Activated CD8-positive, alpha-beta memory T cell treated with anti-CD3 and anti-CD28 coated beads, Interleukin-2, amount 50 U/mL, for 1 hour (primary cell): ENCODE results near the gene SLC5A2.
"Not testable (repeated sequence)": the region's sequence is repeated elsewhere in the genome, so short reads cannot be mapped to it uniquely, and the experiment has no call there.

Experiments used
- DNase-seq: peaks from one replicate; pipeline ENCODE4 v3.0.0-alpha.2; 2020; ENCODE audit errors: extremely low read depth

Gene SLC5A2

DNA sequence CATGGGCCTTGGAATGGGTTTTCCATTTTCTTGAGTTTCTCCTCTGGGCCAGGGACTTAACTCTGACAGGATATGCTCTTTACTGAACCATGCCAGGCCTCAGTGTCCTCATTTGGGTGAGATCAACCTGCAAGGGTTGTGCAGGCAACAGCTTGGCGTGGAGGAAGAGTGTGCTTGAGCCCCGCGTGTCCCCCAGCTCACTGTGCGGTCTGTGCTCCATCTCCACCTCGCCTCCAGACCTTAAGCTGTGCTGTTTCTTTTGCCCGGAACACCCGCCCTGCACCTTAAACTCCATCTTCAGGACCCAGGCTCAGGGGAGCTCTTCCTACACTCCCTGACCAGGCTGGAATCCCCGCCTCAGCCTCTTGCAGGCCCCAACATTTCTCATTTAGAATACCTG lies 15.6 kb downstream of the SLC5A2 start:
- no peak for DNase-seq

DNA sequence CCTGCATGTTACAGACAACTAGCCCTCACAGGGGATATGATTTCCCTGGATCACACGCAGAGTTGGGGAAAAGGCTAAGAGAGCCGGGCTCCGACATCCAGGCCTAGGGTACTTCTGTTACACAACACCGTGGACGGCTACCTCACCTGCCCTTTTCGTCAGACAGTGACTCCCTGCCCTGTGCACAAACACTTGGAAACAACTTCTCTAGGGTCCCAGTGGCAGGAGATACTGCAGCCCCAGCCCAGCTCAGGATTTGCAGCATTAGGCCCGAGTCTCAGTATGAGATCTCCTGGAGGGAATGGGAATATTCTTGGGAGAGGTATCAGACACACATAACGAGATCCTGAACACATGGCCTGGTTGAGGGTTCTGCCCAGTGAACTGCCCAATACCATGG lies 17.0 kb downstream of the SLC5A2 start:
- DNase-seq = no peak

DNA sequence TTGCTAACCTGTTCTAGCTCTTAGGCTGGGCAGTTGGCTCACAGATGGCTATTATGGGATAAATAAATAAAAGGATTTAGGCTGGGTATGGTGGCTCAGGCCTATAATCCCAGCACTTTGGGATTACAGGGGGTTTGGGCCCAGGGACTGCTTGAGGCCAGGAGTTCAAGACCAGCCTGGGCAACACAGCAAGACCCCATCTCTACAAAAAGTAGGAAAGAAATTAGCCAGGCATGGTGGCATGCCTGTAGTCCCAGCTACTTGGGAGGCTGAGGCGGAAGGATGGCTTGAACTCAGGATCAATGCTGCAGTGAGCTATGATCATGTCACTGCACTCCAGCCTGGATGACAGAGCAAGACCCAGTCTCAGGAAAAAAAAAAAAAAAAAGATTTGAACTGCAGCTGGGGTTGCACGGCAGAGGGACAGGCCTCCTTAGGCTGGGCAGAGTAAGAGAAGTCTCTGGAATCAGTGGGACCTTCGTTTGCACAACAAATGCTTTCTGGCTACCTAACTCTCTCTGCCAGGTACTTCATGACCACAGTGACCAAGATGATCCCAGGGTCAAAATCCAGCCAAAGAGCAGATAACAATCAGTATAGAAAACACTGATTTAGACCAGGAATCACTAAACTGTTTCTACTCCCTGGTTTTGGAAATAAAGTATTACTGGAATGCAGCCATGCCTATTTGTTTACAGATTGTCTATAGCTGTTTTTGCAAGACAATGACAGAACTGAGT lies 18.5 kb downstream of the SLC5A2 start:
- no peak for DNase-seq

- DNase-seq = no peak
Measured at GRCh38 chr16:31501966-31502348, 19.0 kb downstream of the SLC5A2 start.

GRCh38 chr16:31502981-31503380 lies 20.1 kb downstream of the SLC5A2 start:
- DNase-seq = no peak

DNA sequence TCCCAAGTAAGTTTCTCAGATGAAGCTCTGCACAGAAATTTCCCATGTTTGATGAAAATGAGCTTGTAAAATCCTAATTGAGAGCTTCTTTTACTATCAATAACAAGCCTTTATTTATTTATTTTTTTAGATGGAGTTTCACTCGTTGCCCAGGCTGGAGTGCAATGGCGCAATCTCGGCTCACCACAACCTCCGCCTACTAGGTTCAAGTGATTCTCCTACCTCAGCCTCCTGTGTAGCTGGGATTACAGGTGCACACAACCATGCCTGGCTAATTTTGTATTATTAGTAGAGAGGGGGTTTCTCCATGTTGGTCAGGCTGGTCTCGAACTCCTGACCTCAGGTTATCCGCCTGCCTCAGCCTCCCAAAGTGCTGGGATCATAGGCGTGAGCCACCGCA lies 20.6 kb downstream of the SLC5A2 start:
- not testable (repeated sequence) for DNase-seq

GRCh38 chr16:31504159-31504558 lies 21.2 kb downstream of the SLC5A2 start:
- DNase-seq = no peak

GRCh38 chr16:31505483-31505882 lies 22.6 kb downstream of the SLC5A2 start:
- DNase-seq = no peak

DNA sequence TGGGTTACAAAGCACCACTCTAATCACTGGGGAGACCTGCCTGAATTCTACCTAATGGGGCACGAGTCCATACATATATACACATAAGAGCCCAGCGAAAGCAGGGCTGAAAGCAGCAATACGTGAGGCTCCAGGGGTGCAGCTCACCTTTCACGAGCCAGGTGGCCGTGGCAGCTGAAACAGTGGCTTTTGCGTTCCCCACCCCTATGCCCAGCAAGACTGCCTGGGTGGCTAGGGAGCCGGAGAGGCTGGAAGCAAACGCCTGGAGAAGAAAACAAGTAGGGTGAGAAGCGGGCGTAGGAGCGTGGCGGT lies 24.6 kb downstream of the SLC5A2 start:
- no peak for DNase-seq

- peak; percentile 52 for DNase-seq
Measured at GRCh38 chr16:31507929-31508705, 25.2 kb downstream of the SLC5A2 start, which contains the start of gene RUSF1. RUSF1 (minus strand) TSS chr16:31508391; CDS start chr16:31508373, 18 bp downstream.

- no peak for DNase-seq
Measured at GRCh38 chr16:31508706-31509195, 25.8 kb downstream of the SLC5A2 start.

GRCh38 chr16:31513126-31513525 lies 30.2 kb downstream of the SLC5A2 start:
- no peak for DNase-seq

GRCh38 chr16:31513884-31514283 lies 31.0 kb downstream of the SLC5A2 start:
- no peak for DNase-seq

DNA sequence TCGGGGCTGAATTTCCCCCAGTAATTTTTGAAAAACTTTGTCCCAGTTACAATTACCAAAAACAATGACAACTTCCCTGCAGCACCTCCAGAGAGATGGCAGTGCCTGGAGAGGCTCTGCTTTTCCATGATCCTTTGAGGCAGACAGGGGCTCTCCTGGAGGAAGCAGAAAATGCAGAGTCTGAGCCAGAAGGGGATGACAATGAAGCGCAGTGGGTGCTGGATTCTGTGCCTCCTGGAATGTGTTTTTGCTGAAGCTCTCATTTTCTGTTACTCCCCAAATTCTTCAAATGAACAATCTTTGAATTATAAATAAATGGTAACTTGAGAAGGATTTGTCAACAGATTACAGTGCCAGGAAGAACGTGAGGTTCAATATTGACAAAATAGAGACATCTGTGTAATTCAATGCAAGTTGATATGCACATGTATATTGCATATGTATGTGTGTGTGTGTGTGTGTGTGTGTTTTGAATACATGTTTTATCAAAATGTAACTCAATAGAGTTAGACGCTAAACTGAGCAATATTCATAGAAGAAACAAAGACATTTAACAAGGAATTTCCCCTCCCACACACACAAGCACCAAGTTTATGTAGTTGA lies 35.0 kb downstream of the SLC5A2 start:
- no peak for DNase-seq

DNA sequence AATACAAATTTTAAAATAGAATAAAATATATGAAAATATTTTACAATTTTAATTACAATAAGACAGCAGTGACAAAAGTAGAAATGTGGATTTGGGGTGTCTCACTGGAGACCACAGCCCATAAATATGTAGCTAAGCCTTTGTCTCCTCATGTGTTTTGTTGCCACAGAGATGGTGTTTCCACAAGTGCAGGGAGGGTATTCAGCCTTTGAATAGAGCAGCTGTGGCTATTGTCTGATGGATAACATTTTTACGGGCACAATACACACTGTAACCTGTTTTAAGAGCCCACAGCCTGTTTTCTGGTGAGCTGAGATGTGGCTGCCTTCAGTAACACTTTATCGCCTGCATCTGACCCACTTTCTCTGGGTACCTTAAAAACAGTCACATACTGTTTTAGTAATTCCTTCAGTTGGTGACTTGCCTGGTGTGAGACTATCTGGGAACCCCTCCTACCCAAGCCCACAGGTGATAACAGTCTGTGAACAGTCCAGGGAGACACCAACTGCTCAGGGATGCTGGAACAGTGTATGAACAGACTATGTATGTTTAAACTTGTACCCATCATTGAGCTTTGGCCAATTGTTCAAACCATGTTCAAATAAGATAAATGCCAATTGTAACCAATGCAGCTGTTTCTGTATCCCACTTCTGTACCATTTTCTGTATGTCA lies 37.0 kb downstream of the SLC5A2 start:
- no peak for DNase-seq

GRCh38 chr16:31521368-31521767 lies 38.4 kb downstream of the SLC5A2 start:
- no peak for DNase-seq

DNA sequence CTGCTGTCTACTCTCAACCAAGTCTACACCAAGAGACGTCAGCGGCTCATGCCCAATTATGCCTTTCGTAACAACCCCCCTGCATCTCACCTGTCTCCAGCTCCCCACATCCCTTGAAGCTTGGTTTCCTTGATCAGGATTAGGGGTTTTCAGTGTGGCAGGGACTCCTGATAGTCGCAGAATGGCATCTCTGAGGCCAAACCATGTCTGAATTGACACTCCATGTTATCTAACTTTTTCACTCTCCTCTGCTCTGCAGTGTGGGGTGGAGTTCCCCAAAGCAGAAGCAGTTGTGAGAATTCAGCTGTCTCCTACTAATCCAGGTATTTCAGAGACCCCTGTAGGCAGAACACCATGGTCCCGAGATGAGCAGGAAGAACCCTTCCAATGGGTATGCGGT lies 39.1 kb downstream of the SLC5A2 start:
- no peak for DNase-seq

- not testable (repeated sequence) for DNase-seq
Measured at GRCh38 chr16:31523768-31524167, 40.8 kb downstream of the SLC5A2 start.

DNA sequence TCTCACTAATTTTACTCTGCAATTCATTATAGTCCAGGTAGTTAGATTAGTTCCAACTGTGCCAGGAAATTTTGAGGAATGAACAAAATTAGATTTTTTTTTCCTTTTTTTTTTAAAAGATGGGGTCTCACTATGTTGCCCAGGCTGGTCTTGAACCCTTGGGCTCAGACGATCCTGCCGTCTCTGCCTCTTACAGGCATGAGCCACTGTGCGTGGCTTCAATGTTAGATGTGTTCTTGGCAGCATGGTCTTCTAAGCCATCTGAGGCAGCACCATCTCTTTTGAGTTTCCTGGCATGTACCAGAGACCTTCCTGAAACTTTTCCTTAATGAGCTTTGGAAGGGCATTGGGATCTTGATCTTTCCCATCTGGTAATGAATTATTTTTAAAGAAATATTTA lies 42.2 kb downstream of the SLC5A2 start:
- DNase-seq = no peak

DNA sequence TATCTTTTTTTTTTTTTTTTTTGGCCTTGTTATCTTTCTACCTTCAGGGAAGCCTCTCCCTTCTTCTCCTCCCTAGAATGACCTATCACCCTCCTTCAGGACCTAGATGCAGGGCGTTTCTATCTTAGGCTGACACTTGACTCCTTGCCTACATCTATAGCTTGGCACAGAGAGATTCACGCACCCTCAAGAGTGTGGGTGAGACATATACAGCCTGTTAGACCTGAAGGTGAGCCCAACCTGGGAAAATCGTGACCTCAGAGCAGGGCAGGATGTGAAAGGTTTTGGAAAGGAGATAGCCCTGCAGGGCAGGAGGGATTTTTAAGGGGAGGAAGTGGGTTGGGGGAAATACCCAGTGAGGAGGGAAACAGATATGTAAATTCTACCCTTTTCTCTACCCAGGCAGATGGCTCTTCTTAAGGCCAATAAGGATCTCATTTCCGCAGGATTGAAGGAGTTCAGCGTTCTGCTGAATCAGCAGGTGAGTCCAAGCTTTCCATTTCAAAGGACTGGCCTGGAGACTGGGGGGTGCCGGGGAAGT lies 44.9 kb downstream of the SLC5A2 start, which contains the start of gene AHSP:
TSS of gene AHSP (plus strand) at position 167 of the 541 bp plus-strand sequence. CDS start at position 407, 240 bp downstream.
- no peak for DNase-seq

DNA sequence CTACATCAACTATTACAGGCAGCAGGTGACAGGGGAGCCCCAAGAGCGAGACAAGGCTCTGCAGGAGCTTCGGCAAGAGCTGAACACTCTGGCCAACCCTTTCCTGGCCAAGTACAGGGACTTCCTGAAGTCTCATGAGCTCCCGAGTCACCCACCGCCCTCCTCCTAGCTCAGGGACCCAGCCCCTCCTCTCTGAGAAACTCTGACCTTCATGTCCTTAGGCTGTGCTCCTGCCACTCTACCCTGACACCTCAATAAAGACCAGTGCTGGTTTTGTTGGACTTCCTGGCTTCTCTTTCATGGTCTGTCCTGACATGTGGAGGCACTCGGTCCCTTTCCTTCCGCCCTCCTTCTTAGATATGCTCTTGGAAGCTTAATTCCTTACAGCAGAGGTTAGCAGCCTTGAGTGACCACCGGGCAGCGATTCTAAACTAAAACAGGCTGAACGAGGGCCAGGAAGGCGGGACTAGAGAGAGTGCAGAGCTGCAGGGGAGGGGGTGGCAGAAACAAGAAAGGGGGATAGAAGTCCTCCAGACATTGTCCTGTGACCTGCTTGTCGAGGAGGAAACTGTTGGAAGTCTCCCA lies 45.7 kb downstream of the SLC5A2 start:
- DNase-seq = no peak
